ENCODE data around the gene VIPR2. TPM values are rescaled to one million over a fixed set of nuclear protein-coding genes. Genes with fewer than 3 reads are reported as not detected.

The VIPR2 gene
- total and polyA plus RNA-seq, 10 donors: 0.41 to 1.4 (median 0.64) TPM

GRCh38 chr7:159068893-159069448 lies 75.7 kb downstream of the VIPR2 start:
- H3K36me3 ChIP-seq: no peaks in the 10 kb centered on the region
- TF ChIP-seq POLR2AphosphoS5 (IDR thresholded peaks at IDR 0.05) (no peak), POLR2A (IDR thresholded peaks at IDR 0.05) (no peak)
- TF ChIP-seq, protein P1, sequence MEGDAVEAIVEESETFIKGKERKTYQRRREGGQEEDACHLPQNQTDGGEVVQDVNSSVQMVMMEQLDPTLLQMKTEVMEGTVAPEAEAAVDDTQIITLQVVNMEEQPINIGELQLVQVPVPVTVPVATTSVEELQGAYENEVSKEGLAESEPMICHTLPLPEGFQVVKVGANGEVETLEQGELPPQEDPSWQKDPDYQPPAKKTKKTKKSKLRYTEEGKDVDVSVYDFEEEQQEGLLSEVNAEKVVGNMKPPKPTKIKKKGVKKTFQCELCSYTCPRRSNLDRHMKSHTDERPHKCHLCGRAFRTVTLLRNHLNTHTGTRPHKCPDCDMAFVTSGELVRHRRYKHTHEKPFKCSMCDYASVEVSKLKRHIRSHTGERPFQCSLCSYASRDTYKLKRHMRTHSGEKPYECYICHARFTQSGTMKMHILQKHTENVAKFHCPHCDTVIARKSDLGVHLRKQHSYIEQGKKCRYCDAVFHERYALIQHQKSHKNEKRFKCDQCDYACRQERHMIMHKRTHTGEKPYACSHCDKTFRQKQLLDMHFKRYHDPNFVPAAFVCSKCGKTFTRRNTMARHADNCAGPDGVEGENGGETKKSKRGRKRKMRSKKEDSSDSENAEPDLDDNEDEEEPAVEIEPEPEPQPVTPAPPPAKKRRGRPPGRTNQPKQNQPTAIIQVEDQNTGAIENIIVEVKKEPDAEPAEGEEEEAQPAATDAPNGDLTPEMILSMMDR (IDR thresholded peaks at IDR 0.05 in 8 of 11, conservative IDR thresholded peaks at IDR 0.05 in 3 of 11): no peak
- peaks cover 5 to 32% (median 8%) of the 10 kb centered on the region in 6 donors for H3K4me1 ChIP-seq
- H3K9me3 ChIP-seq: no peaks in the 10 kb centered on the region
- no peak overlapping the region for H3K4me3 ChIP-seq
- WGBS, 5 donors: 87 to 92% (median 90%) methylated on average over 14 of the region's 14 CpGs
- peak overlapping the region in 4 of 8 donors; percentile 28 to 52 (median 47) for H3K27ac ChIP-seq
- DNase-seq: no peak
- intact Hi-C loops (cut with DNase I; ENCODE audit: low total_unique reads): no loop called here
- H3K27me3 ChIP-seq (replicated peaks in 1 of 7): no peaks in the 10 kb centered on the region

GRCh38 chr7:159068488-159068811 lies 76.2 kb downstream of the VIPR2 start:
- Histone ChIP-seq H3K4me3 (no peak overlapping the region), H3K4me1 (peaks cover 5 to 32% (median 8%) of the 10 kb centered on the region in 6 donors), H3K27ac (peak overlapping the region in 4 of 8 donors; percentile 28 to 52 (median 47)), H3K9me3 (no peaks in the 10 kb centered on the region), H3K27me3 (replicated peaks in 1 of 7) (no peaks in the 10 kb centered on the region), H3K36me3 (no peaks in the 10 kb centered on the region)
- peak in 1 of 3 donors; percentile 44 for TF ChIP-seq POLR2AphosphoS5 (IDR thresholded peaks at IDR 0.05)
- TF ChIP-seq, protein P1 (IDR thresholded peaks at IDR 0.05 in 8 of 11, conservative IDR thresholded peaks at IDR 0.05 in 3 of 11): no peak
- no peak for TF ChIP-seq POLR2A (IDR thresholded peaks at IDR 0.05)
- intact Hi-C loops (cut with DNase I; ENCODE audit: low total_unique reads): no loop called here
- 66 to 90% (median 72%) methylated on average over 11 to 12 of the region's 12 CpGs for WGBS, 5 donors
- no peak for DNase-seq

GRCh38 chr7:159067576-159068487 lies 76.8 kb downstream of the VIPR2 start:
- TF ChIP-seq POLR2AphosphoS5 (IDR thresholded peaks at IDR 0.05) (no peak), POLR2A (IDR thresholded peaks at IDR 0.05) (no peak)
- TF ChIP-seq, protein P1 (IDR thresholded peaks at IDR 0.05 in 8 of 11, conservative IDR thresholded peaks at IDR 0.05 in 3 of 11): no peak
- Histone ChIP-seq H3K4me3 (no peak overlapping the region), H3K9me3 (peaks cover 0 to 5% (median 0%) of the 10 kb centered on the region in 8 donors), H3K27ac (peak overlapping the region in 4 of 8 donors; percentile 28 to 52 (median 47)), H3K4me1 (peaks cover 5 to 32% (median 8%) of the 10 kb centered on the region in 6 donors), H3K36me3 (no peaks in the 10 kb centered on the region), H3K27me3 (replicated peaks in 1 of 7) (no peaks in the 10 kb centered on the region)
- DNase-seq: no peak
- whole genome bisulfite sequencing, 5 donors: 58 to 75% (median 60%) methylated on average over 13 of the region's 13 CpGs
- intact Hi-C loops (cut with DNase I; ENCODE audit: low total_unique reads): no loop called here
